HepG2 (cell line): ENCODE results near the gene NT5DC1. TPM values are rescaled to one million over a fixed set of nuclear protein-coding genes. Genes with fewer than 3 reads are reported as not detected.

Experiments
- ELF3 ChIP-seq: IDR thresholded peaks from 2 replicates; pipeline ENCODE4 v1.6.1; 2016; ENCODE audit warnings: missing genetic modification reagents, missing compliant biosample characterization
- IRX3 ChIP-seq: sonication (generic); formaldehyde crosslinking; IDR thresholded peaks from 2 replicates; pipeline ENCODE4 v1.8.1; 2023; ENCODE audit warnings: mild to moderate bottlenecking, low read depth, missing genetic modification reagents, borderline replicate concordance
- NFYC ChIP-seq: IDR thresholded peaks from 2 replicates; pipeline ENCODE4 v1.6.1; 2016; ENCODE audit warnings: missing genetic modification reagents, missing compliant biosample characterization
- PRMT3 ChIP-seq: sonication (generic); formaldehyde crosslinking; IDR thresholded peaks from 2 replicates; pipeline ENCODE4 v1.8.1; 2022; ENCODE audit warnings: low read depth, mild to moderate bottlenecking, moderate library complexity, missing genetic modification reagents, borderline replicate concordance
- RXRB ChIP-seq: IDR thresholded peaks from 2 replicates; pipeline ENCODE4 v1.6.1; 2016; ENCODE audit warnings: borderline replicate concordance, missing genetic modification reagents, missing compliant biosample characterization
- ZNF672 ChIP-seq: sonication (generic); formaldehyde crosslinking; IDR thresholded peaks from 2 replicates; pipeline ENCODE4 v1.8.1; 2022; ENCODE audit warnings: missing genetic modification reagents
- ZNF780A ChIP-seq: sonication (generic); formaldehyde crosslinking; IDR thresholded peaks from 2 replicates; pipeline ENCODE4 v1.8.0; 2022; ENCODE audit warnings: mild to moderate bottlenecking, missing genetic modification reagents, moderate library complexity
- ZNF816 ChIP-seq: sonication (generic); formaldehyde crosslinking; IDR thresholded peaks from 2 replicates; pipeline ENCODE4 v1.8.0; 2022; ENCODE audit warnings: missing genetic modification reagents, mild to moderate bottlenecking, borderline replicate concordance
- ZSCAN29 ChIP-seq: sonication (generic); formaldehyde crosslinking; conservative IDR thresholded peaks from 2 replicates; pipeline ENCODE4 v1.4.0; 2020; ENCODE audit warnings: mild to moderate bottlenecking, missing genetic modification reagents
- polyA plus RNA-seq, 8 experiments: library from polyadenylated mRNA; depleted of rRNA in 3 of 8; stranded (reverse) in 7 of 8; unstranded in 1 of 8; fragments of >200 nt; fragmentation: Illumina TruSeq in 4 of 8; extraction: Trizol in 4 of 8; gene quantifications; 2 replicates each; pipeline versions ENCODE4 v1.2.1 to v1.2.3, GENCODE V29; 2011 to 2016; ENCODE audit warnings: low read depth in 4 of 8, missing spikeins in 1 of 8, mixed read lengths in 1 of 8; ENCODE audit not compliant: insufficient read depth in 1 of 8
- total RNA-seq, 5 experiments: library from RNA; depleted of rRNA; stranded (reverse); fragments of >200 nt; fragmentation: Illumina TruSeq; extraction: Trizol; gene quantifications; 2 replicates each; pipeline ENCODE4 v1.2.3, GENCODE V29; 2016; ENCODE audit warnings: low read depth in 1 of 5
- TF ChIP-seq, protein P1 (sequence below): sonication (generic); formaldehyde crosslinking; IDR thresholded peaks from 2 replicates; pipeline ENCODE4 v1.4.0; 2020; ENCODE audit warnings: missing genetic modification reagents
- TF ChIP-seq, protein P2 (sequence below), 2 experiments: fragments of 450-650 bp in 1 of 2; sonication (generic) in 1 of 2; formaldehyde crosslinking; IDR thresholded peaks; 2 replicates each; pipeline versions ENCODE4 v1.5.0 to v1.8.0; 2020 to 2022; ENCODE audit warnings: mild to moderate bottlenecking in 1 of 2, missing genetic modification reagents in 1 of 2
- TF ChIP-seq, protein P3 (sequence below): sonication (generic); formaldehyde crosslinking; IDR thresholded peaks from 2 replicates; pipeline ENCODE4 v1.5.0; 2020; ENCODE audit warnings: missing genetic modification reagents
- TF ChIP-seq, protein P4 (sequence below), 2 experiments: sonication (generic) in 1 of 2; formaldehyde crosslinking in 1 of 2; IDR thresholded peaks; 2 replicates each; pipeline versions ENCODE4 v1.5.1 to v1.6.1; 2011 to 2020; ENCODE audit warnings: borderline replicate concordance in 1 of 2, low read depth in 1 of 2, low read length in 1 of 2, mild to moderate bottlenecking in 1 of 2, missing genetic modification reagents in 1 of 2, moderate library complexity in 1 of 2
- TF ChIP-seq, protein P5 (sequence below): sonication (generic); IDR thresholded peaks from 2 replicates; pipeline ENCODE4 v1.6.1; 2016; ENCODE audit warnings: low read depth, borderline replicate concordance
- TF ChIP-seq, protein P6 (sequence below): sonication (generic); formaldehyde crosslinking; IDR thresholded peaks from 2 replicates; pipeline ENCODE4 v1.4.0; 2020; ENCODE audit warnings: missing genetic modification reagents

Gene NT5DC1
- total and polyA plus RNA-seq, 2 of the 13 experiments (the other 11 are each of a cell fraction or from before 2014, with no cell fraction given) = 27.0 to 56.1 TPM

DNA sequence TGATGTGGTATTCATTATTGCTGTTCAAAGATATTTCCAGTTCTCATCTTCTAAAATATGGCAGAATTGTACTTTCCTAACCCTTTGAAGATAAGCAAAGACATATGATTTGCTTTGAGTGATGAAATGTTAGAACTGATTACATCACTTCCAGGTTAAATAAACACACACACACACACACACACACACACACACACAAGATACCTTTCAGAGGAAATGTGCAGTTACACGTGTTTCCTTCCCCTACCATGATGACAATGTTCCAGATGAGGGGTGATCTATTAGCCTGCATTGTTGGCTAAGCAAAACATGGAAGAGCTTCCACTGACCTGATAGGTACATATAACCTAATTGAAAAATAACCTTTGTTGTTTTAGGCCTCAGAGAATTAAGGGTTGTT lies 28.3 kb upstream of the NT5DC1 start (continued):
- TF ChIP-seq, protein P1, sequence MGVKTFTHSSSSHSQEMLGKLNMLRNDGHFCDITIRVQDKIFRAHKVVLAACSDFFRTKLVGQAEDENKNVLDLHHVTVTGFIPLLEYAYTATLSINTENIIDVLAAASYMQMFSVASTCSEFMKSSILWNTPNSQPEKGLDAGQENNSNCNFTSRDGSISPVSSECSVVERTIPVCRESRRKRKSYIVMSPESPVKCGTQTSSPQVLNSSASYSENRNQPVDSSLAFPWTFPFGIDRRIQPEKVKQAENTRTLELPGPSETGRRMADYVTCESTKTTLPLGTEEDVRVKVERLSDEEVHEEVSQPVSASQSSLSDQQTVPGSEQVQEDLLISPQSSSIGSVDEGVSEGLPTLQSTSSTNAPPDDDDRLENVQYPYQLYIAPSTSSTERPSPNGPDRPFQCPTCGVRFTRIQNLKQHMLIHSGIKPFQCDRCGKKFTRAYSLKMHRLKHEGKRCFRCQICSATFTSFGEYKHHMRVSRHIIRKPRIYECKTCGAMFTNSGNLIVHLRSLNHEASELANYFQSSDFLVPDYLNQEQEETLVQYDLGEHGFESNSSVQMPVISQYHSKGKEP (CRISPR knock-in tag) = no peak
- TF ChIP-seq ZNF816 (CRISPR knock-in tag) (no peak), ZNF672 (no peak), ELF3 (CRISPR knock-in tag) (0 out of 2 replicates have a peak, but pooled peaks have one; percentile 23), PRMT3 (CRISPR knock-in tag) (no peak), NFYC (no peak), ZNF780A (CRISPR knock-in tag) (no peak), RXRB (peak; percentile 43; the same call in 1 of the 2 replicates), IRX3 (CRISPR knock-in tag) (no peak), ZSCAN29 (CRISPR knock-in tag) (no peak)
- TF ChIP-seq, protein P2, sequence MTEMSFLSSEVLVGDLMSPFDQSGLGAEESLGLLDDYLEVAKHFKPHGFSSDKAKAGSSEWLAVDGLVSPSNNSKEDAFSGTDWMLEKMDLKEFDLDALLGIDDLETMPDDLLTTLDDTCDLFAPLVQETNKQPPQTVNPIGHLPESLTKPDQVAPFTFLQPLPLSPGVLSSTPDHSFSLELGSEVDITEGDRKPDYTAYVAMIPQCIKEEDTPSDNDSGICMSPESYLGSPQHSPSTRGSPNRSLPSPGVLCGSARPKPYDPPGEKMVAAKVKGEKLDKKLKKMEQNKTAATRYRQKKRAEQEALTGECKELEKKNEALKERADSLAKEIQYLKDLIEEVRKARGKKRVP (CRISPR knock-in tag; IDR thresholded peaks at IDR 0.05) = peak in 1 of 2 experiments; percentile 99; a peak in 2 of 4 replicates
- TF ChIP-seq, protein P3, sequence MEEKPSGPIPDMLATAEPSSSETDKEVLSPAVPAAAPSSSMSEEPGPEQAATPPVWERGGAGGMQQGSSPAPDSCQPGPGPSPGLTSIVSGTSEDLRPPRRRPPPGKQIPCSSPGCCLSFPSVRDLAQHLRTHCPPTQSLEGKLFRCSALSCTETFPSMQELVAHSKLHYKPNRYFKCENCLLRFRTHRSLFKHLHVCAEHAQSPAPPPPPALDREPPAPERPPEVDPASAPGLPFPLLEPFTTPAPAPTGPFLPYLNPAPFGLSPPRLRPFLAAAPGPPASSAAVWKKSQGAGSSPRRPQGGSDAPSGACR = no peak
- TF ChIP-seq, protein P4, sequence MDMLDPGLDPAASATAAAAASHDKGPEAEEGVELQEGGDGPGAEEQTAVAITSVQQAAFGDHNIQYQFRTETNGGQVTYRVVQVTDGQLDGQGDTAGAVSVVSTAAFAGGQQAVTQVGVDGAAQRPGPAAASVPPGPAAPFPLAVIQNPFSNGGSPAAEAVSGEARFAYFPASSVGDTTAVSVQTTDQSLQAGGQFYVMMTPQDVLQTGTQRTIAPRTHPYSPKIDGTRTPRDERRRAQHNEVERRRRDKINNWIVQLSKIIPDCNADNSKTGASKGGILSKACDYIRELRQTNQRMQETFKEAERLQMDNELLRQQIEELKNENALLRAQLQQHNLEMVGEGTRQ (IDR thresholded peaks at IDR 0.05; ENCODE audit: low read depth, low read length) = no peak
- TF ChIP-seq, protein P4 (CRISPR knock-in tag; IDR thresholded peaks at IDR 0.05; ENCODE audit: borderline replicate concordance) = no peak
- TF ChIP-seq, protein P5, sequence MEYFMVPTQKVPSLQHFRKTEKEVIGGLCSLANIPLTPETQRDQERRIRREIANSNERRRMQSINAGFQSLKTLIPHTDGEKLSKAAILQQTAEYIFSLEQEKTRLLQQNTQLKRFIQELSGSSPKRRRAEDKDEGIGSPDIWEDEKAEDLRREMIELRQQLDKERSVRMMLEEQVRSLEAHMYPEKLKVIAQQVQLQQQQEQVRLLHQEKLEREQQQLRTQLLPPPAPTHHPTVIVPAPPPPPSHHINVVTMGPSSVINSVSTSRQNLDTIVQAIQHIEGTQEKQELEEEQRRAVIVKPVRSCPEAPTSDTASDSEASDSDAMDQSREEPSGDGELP = peak; percentile 66; the same call in 1 of the 2 replicates
- TF ChIP-seq, protein P6, sequence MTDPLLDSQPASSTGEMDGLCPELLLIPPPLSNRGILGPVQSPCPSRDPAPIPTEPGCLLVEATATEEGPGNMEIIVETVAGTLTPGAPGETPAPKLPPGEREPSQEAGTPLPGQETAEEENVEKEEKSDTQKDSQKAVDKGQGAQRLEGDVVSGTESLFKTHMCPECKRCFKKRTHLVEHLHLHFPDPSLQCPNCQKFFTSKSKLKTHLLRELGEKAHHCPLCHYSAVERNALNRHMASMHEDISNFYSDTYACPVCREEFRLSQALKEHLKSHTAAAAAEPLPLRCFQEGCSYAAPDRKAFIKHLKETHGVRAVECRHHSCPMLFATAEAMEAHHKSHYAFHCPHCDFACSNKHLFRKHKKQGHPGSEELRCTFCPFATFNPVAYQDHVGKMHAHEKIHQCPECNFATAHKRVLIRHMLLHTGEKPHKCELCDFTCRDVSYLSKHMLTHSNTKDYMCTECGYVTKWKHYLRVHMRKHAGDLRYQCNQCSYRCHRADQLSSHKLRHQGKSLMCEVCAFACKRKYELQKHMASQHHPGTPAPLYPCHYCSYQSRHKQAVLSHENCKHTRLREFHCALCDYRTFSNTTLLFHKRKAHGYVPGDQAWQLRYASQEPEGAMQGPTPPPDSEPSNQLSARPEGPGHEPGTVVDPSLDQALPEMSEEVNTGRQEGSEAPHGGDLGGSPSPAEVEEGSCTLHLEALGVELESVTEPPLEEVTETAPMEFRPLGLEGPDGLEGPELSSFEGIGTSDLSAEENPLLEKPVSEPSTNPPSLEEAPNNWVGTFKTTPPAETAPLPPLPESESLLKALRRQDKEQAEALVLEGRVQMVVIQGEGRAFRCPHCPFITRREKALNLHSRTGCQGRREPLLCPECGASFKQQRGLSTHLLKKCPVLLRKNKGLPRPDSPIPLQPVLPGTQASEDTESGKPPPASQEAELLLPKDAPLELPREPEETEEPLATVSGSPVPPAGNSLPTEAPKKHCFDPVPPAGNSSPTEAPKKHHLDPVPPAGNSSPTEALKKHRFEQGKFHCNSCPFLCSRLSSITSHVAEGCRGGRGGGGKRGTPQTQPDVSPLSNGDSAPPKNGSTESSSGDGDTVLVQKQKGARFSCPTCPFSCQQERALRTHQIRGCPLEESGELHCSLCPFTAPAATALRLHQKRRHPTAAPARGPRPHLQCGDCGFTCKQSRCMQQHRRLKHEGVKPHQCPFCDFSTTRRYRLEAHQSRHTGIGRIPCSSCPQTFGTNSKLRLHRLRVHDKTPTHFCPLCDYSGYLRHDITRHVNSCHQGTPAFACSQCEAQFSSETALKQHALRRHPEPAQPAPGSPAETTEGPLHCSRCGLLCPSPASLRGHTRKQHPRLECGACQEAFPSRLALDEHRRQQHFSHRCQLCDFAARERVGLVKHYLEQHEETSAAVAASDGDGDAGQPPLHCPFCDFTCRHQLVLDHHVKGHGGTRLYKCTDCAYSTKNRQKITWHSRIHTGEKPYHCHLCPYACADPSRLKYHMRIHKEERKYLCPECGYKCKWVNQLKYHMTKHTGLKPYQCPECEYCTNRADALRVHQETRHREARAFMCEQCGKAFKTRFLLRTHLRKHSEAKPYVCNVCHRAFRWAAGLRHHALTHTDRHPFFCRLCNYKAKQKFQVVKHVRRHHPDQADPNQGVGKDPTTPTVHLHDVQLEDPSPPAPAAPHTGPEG = no peak
